ENCODE results near the gene UCP3.

UCP3 gene

GRCh38 chr11:73951797-73952196, 57.1 kb downstream of the UCP3 start:
- no peak for DNase-seq (ENCODE audit: low read depth in 2 of 2)

DNA sequence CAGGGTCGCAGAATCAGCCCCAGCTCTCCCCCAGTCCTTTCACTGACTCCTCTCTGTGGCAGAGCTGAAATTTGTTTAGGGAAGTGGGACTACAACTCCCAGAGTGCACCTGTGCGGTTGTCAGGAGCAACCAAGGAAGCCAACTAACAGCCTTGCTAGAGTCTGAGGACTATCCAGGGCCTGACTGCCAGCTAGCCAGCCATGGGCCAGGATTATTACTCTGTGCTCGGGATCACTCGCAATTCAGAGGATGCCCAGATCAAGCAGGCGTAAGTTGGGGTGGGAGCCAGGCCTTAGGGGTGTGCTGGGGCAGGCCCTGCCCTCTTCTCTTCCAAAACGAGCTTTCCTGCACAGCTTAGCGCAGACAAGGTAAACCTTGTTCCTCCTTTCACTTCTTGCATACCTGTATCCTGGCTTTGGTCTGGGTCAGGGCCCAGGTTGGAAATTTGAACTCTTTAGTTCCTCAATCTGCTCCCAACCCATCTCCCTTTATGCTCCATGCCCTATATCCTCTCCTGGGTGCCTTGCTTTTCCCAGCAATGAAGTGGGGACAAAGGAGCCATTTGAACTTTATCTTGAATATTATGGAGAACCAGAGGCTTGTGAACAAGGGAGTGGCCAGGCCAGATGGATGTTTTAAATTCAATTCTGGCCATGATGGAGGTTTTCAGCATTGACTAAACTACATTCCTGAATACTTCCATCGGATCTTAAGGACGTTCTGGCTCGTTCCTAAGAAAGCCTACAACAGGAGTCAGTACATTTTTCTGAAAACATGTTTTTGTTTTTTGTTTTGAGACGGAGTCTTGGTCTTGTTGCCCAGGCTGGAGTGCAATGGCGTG, 57.8 kb downstream of the UCP3 start, which contains the start of gene DNAJB13:
Gene DNAJB13, plus strand, starts transcription at position 158 of the 842 bp plus-strand sequence. Its CDS starts 44 bp downstream, at position 202.
- DNase-seq (ENCODE audit: low read depth in 2 of 2) = no peak
